CD4-positive, alpha-beta T cell (primary cell): ENCODE data around the gene MICALL1. TPM values are rescaled to one million over a fixed set of nuclear protein-coding genes. Genes with fewer than 3 reads are reported as not detected.

Experiments used
- ATAC-seq: fragments of 200-7000 bp; cut with Tn5 transposase; one replicate; pipeline ENCODE4 v1.10.0; 2022; ENCODE audit warnings: mild to moderate bottlenecking; ENCODE audit not compliant: poor library complexity
- CTCF ChIA-PET: fragments of 350-600 bp; sonication (Branson Sonifier 250); formaldehyde crosslinking; loops from one replicate; lab custom pipeline; 2021; ENCODE audit warnings: antibody characterized with exemption, inconsistent platforms; lab: Charles Lee
- POLR2A ChIA-PET: fragments of 350-600 bp; sonication (Branson Sonifier 250); formaldehyde crosslinking; loops from one replicate; lab custom pipeline; 2021; ENCODE audit warnings: antibody characterized with exemption, inconsistent platforms; lab: Charles Lee
- DNase-seq, 14 experiments: peaks; one replicate each; pipeline ENCODE4 v3.0.0-alpha.2; 2013 to 2020; ENCODE audit warnings: mixed read lengths in 2 of 14
- H3K27ac ChIP-seq, 2 donors: one replicate each; pipeline versions ENCODE4 v1.5.1 to v1.7.0; 2013; ENCODE audit warnings: low read length in 2 of 2, low read depth in 1 of 2, mild to moderate bottlenecking in 1 of 2
- H3K27me3 ChIP-seq, 2 experiments: 1 replicate in 1 of 2; 2 replicates in 1 of 2; pipeline versions ENCODE4 v1.6.1 to v1.7.0; 2013; ENCODE audit warnings: low read length in 2 of 2, control low read depth in 1 of 2, mild to moderate bottlenecking in 1 of 2, moderate library complexity in 1 of 2; ENCODE audit not compliant: insufficient read depth in 2 of 2, control insufficient read depth in 1 of 2
- H3K36me3 ChIP-seq: one replicate; pipeline ENCODE4 v1.6.1; 2013; ENCODE audit warnings: low read length, control low read depth; ENCODE audit not compliant: insufficient read depth
- H3K4me1 ChIP-seq: one replicate; pipeline ENCODE4 v1.6.1; 2013; ENCODE audit warnings: low read length, control low read depth; ENCODE audit not compliant: insufficient read depth
- H3K4me3 ChIP-seq: one replicate; pipeline ENCODE4 v1.5.1; 2013; ENCODE audit warnings: mild to moderate bottlenecking, low read length, moderate library complexity
- H3K9me3 ChIP-seq, 2 experiments: 1 replicate in 1 of 2; 2 replicates in 1 of 2; pipeline versions ENCODE4 v1.6.1 to v1.7.0; 2013; ENCODE audit warnings: low read length in 2 of 2, mild to moderate bottlenecking in 2 of 2, control low read depth in 1 of 2, moderate library complexity in 1 of 2; ENCODE audit not compliant: control insufficient read depth in 1 of 2, insufficient read depth in 1 of 2
- H3K27ac Mint-ChIP-seq: one replicate; pipeline ENCODE4 v1.8.0; 2020; ENCODE audit warnings: mixed read lengths
- H3K27me3 Mint-ChIP-seq: one replicate; pipeline ENCODE4 v1.8.0; 2021; ENCODE audit warnings: mixed read lengths
- H3K36me3 Mint-ChIP-seq: one replicate; pipeline ENCODE4 v1.8.0; 2021; ENCODE audit warnings: low read depth, mixed read lengths
- H3K4me1 Mint-ChIP-seq: one replicate; pipeline ENCODE4 v1.8.0; 2021; ENCODE audit warnings: low read depth, mixed read lengths
- H3K4me3 Mint-ChIP-seq: one replicate; pipeline ENCODE4 v1.8.0; 2020; ENCODE audit warnings: mild to moderate bottlenecking, mixed read lengths
- H3K9me3 Mint-ChIP-seq: one replicate; pipeline ENCODE4 v1.8.0; 2020; ENCODE audit warnings: mixed read lengths
- intact Hi-C, 2 experiments: fragments of 100-400 bp; cut with DNase I in 1 of 2; cut with micrococcal nuclease in 1 of 2; formaldehyde crosslinking; loops; one replicate each; pipeline versions ENCODE4 v1.15.1 to v1.9.0; 2023 to 2025; cut with DNase I, micrococcal nuclease
- total RNA-seq, 174 experiments: library from RNA in 2 of 174; stranded (reverse) in 2 of 174; gene quantifications; one replicate each; pipeline ENCODE4 v1.2.3 and lab custom pipeline; 2021 to 2026
- TF ChIP-seq, protein P1 (sequence below): fragments of 200-600 bp; IDR thresholded peaks from one replicate; pipeline ENCODE4 v1.8.0; 2022; ENCODE audit warnings: antibody characterized with exemption, mild to moderate bottlenecking

The MICALL1 gene
- total RNA-seq, 2 experiments from 2014 or later: 16.9 to 20.7 TPM

DNA sequence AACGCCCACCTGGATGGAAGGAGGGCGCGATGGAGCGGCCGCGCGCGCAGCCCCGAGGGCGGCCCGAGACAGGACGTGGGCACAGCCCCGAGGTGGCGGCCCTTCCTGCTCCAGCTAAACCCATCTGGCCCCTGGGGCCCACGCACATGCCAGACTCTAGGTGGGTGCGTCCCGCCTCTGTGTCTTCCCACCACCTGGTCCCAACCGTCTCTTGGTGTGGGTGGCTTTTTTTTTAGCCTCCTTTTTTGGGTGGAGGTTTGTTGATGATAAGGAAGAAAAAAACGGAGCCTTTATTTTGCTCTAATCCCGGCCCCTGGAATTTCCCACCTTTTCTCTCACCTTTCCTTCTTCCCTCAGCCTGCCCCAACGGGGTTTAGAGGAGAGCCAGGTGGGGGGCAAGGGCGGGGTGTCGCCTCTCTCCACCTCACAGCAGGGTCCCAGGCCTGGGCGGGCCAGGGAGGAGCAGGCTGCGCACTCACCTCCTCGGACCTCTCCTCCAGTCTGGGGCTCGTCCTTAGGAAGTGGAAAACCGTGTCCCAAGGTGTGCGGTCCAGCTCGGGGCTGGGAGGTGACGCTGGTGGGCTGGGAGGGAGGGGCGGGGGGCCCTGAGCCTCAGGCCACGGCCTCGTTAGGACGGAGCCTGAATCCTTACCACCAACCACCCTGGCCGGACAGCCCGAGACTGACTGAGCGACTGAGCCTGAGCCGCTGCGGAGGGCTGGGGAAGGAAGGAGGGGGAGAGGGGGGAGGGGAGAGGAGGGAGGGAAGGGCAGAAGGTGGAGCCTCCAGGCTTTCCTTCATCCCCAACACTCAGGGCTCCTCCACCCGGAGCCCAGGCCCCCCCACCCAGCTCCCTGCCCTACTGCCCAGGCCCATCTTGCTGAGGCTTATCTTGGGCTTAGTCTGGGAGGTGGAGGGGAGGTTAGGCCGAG is 78.0 kb downstream of the MICALL1 start, which contains the start of gene SOX10:
TSS of gene SOX10 (minus strand) at position 696 of the 932 bp plus-strand sequence. CDS start 771 bp downstream, outside the sequence.
- no peak within 1 kb of the TSS for H3K4me3 ChIP-seq
- H3K9me3 ChIP-seq: peaks cover 0 to 4% of the 10 kb centered on the region in 2 experiments
- H3K27me3 ChIP-seq: no peaks in the 10 kb centered on the region
- ATAC-seq (no peak), DNase-seq (no peak)
- no peak within 1 kb of the TSS for H3K4me3 Mint-ChIP-seq
- H3K27me3 Mint-ChIP-seq: no peaks in the 10 kb centered on the region
- ChIA-PET POLR2A (interaction anchor here (0.6 kb wide), 1 partner anchor 41 kb away, joined by 3 read pairs; no protein-coding TSS in a partner anchor), CTCF (no interaction called here)
- no peaks in the 10 kb centered on the region for H3K9me3 Mint-ChIP-seq
- no peaks in the 10 kb centered on the region for H3K36me3 ChIP-seq
- H3K4me1 ChIP-seq: no peaks in the 10 kb centered on the region
- H3K27ac ChIP-seq: no peak within 1 kb of the TSS
- no peak within 1 kb of the TSS for H3K27ac Mint-ChIP-seq
- no peaks in the 10 kb centered on the region for H3K4me1 Mint-ChIP-seq
- peaks cover 7% of the 10 kb centered on the region for H3K36me3 Mint-ChIP-seq
- TF ChIP-seq, protein P1, sequence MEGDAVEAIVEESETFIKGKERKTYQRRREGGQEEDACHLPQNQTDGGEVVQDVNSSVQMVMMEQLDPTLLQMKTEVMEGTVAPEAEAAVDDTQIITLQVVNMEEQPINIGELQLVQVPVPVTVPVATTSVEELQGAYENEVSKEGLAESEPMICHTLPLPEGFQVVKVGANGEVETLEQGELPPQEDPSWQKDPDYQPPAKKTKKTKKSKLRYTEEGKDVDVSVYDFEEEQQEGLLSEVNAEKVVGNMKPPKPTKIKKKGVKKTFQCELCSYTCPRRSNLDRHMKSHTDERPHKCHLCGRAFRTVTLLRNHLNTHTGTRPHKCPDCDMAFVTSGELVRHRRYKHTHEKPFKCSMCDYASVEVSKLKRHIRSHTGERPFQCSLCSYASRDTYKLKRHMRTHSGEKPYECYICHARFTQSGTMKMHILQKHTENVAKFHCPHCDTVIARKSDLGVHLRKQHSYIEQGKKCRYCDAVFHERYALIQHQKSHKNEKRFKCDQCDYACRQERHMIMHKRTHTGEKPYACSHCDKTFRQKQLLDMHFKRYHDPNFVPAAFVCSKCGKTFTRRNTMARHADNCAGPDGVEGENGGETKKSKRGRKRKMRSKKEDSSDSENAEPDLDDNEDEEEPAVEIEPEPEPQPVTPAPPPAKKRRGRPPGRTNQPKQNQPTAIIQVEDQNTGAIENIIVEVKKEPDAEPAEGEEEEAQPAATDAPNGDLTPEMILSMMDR: no peak
- intact Hi-C loops: no loop called here

DNA sequence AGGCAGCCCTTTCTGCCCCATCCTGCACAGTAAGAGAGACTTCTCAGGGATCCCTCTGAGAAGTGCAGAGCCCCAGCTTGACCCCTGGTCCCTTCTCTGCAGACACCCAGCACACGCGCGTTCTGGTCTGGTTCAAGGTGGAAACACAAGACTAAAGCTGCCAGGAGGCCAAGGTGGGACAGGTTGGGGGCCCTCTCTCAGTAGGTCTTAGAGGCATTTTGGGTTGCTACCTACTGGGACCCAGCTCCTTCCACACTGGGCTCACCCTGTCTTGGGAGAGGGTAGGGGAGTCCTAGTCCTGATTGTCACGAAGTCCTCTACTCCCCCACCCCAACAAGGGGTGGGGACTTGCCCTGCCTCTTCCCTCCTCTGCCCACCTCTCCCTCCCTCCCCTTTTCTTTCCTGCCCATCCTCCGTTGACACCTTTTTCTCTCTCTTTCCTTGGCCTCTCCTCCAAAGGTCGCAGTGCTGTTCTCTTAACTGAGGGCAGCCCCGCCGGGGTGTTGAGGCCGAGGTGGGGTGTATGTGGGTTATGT is 79.0 kb downstream of the MICALL1 start:
- DNase-seq (no peak), ATAC-seq (no peak)
- Mint-ChIP-seq H3K36me3 (peaks cover 7% of the 10 kb centered on the region), H3K4me1 (no peaks in the 10 kb centered on the region), H3K27me3 (no peaks in the 10 kb centered on the region), H3K27ac (no peak overlapping the region), H3K9me3 (no peaks in the 10 kb centered on the region), H3K4me3 (no peak overlapping the region)
- intact Hi-C loops: no loop called here
- Histone ChIP-seq H3K4me3 (no peak overlapping the region), H3K36me3 (no peaks in the 10 kb centered on the region), H3K9me3 (peaks cover 0 to 4% of the 10 kb centered on the region in 2 experiments), H3K27ac (no peak overlapping the region), H3K27me3 (no peaks in the 10 kb centered on the region), H3K4me1 (no peaks in the 10 kb centered on the region)
- ChIA-PET CTCF (no interaction called here), POLR2A (no interaction called here)
- TF ChIP-seq, protein P1: no peak

DNA sequence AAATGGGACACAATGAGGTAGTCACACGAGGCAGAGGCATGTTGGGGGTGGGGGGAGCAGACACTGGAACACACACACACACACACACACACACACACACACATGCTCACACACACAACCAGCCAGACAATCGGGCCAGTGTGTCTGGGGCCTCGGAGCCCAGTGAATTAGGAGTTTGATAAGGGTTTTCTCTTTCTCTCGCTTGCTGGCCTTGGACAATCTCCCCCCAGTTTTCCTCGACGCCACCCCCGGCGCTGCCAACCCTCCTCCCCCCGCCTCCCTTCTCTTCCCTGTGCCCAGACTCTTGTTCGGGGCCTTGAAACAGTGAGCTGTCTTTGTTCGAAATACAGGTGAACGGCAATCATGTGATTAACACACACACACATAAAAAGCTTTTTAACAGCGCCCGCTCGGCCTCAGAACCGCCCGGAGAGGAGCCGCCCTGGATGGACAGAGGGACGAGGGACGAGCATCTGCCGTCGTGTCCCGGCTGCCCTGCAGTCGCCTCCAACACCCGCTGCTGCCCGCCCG is 79.7 kb downstream of the MICALL1 start:
- Mint-ChIP-seq H3K27me3 (no peaks in the 10 kb centered on the region), H3K36me3 (peaks cover 7% of the 10 kb centered on the region), H3K4me1 (no peaks in the 10 kb centered on the region), H3K4me3 (no peak overlapping the region), H3K9me3 (no peaks in the 10 kb centered on the region), H3K27ac (no peak overlapping the region)
- TF ChIP-seq, protein P1: no peak
- no peak for DNase-seq
- no peaks in the 10 kb centered on the region for H3K27me3 ChIP-seq
- ChIA-PET POLR2A (no interaction called here), CTCF (no interaction called here)
- intact Hi-C loops: no loop called here
- H3K36me3 ChIP-seq: no peaks in the 10 kb centered on the region
- no peak overlapping the region for H3K27ac ChIP-seq
- no peaks in the 10 kb centered on the region for H3K4me1 ChIP-seq
- no peak overlapping the region for H3K4me3 ChIP-seq
- ATAC-seq: no peak
- H3K9me3 ChIP-seq: peaks cover 0 to 4% of the 10 kb centered on the region in 2 experiments
